ENCODE results near the gene PPIE. TPM values are rescaled to one million over a fixed set of nuclear protein-coding genes. Genes with fewer than 3 reads are reported as not detected.

The PPIE gene
- total and polyA plus RNA-seq, 8 donors = 34.2 to 74.9 (median 68.0) TPM

DNA sequence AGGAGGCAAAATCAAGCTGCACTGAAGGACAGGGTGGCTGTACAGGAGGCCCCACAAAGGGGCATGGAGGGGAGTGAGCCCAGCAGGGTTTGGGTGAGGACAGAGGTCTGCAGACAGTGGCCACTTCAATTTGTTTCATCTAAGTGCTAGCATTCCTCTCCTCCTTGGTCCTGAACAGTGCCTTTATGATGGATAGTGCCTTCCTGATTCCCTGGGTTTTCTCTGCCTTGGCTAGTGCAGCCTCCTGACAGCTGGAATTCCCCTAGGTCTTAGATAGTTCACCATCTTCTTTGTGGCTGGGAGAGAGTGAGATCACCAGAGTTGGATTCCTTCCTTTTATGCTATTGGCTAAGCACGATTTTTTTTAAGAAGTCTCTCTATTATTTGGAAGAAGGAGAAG is 43.7 kb upstream of the PPIE start:
- peaks cover 11 to 24% of the 10 kb centered on the region in 2 donors for H3K4me1 ChIP-seq
- no peak overlapping the region for H3K27ac ChIP-seq
- TF ChIP-seq, protein P1, sequence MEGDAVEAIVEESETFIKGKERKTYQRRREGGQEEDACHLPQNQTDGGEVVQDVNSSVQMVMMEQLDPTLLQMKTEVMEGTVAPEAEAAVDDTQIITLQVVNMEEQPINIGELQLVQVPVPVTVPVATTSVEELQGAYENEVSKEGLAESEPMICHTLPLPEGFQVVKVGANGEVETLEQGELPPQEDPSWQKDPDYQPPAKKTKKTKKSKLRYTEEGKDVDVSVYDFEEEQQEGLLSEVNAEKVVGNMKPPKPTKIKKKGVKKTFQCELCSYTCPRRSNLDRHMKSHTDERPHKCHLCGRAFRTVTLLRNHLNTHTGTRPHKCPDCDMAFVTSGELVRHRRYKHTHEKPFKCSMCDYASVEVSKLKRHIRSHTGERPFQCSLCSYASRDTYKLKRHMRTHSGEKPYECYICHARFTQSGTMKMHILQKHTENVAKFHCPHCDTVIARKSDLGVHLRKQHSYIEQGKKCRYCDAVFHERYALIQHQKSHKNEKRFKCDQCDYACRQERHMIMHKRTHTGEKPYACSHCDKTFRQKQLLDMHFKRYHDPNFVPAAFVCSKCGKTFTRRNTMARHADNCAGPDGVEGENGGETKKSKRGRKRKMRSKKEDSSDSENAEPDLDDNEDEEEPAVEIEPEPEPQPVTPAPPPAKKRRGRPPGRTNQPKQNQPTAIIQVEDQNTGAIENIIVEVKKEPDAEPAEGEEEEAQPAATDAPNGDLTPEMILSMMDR (IDR thresholded peaks at IDR 0.05) = no peak
- ATAC-seq = no peak
- H3K9me3 ChIP-seq = no peaks in the 10 kb centered on the region
- intact Hi-C loops (cut with DNase I) = no loop called here
- no peak overlapping the region for H3K4me3 ChIP-seq
- H3K36me3 ChIP-seq = no peaks in the 10 kb centered on the region
- no peak for DNase-seq
- H3K27me3 ChIP-seq = peaks cover 14 to 86% of the 10 kb centered on the region in 2 donors

DNA sequence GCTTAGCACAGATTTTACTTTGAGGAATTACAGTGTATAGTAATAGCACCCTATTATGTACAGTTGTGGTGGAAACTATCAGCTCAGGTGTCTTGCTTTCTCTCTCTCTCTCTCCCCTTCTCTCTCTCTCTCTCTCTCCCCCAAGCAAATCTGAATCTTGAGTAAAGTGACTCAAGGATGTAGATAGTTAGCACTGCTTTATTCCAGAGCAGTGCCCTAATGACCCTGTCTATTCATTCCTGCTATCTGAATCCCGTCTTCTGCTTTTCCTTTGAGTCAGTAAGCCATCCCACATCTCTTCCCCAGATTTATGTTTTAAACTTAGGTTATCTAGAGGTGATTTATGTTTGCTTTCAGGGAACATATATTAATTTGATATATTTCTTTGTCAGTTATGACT is 42.2 kb upstream of the PPIE start:
- TF ChIP-seq, protein P1 (IDR thresholded peaks at IDR 0.05) = no peak
- intact Hi-C loops (cut with DNase I) = no loop called here
- H3K27me3 ChIP-seq = peaks cover 13 to 72% of the 10 kb centered on the region in 2 donors

DNA sequence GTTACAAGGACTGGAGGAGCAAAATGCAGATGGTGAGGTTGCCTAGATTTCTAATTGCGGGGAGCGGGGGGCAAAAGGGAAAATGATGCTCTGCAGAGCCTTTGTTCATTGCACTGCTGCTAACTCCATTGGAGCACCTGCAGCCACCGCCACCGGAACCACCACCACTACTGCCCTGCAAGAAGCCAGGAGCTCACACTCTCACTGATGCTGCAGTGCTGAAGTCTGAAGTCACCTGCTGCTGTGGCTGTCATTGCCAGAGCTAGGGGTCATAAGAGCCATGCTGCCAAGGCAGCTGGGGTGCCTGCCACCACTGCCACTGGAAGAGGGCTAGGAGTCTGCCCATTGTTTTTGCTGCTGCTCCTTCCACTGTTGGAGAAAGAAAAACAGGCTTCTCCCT is 40.1 kb upstream of the PPIE start:
- H3K9me3 ChIP-seq = no peaks in the 10 kb centered on the region
- H3K36me3 ChIP-seq = no peaks in the 10 kb centered on the region
- TF ChIP-seq, protein P1 (IDR thresholded peaks at IDR 0.05) = no peak
- no peak overlapping the region for H3K4me3 ChIP-seq
- peaks cover 0 to 51% of the 10 kb centered on the region in 2 donors for H3K27me3 ChIP-seq
- peaks cover 0 to 18% of the 10 kb centered on the region in 2 donors for H3K4me1 ChIP-seq
- DNase-seq (no peak), ATAC-seq (no peak)
- no peak overlapping the region for H3K27ac ChIP-seq
- intact Hi-C loops (cut with DNase I) = no loop called here

More for the DNA sequence above, 42.2 kb upstream of the PPIE start:
- H3K36me3 ChIP-seq = no peaks in the 10 kb centered on the region
- no peaks in the 10 kb centered on the region for H3K9me3 ChIP-seq
- no peak overlapping the region for H3K4me3 ChIP-seq
- no peak overlapping the region for H3K27ac ChIP-seq
- ATAC-seq (no peak), DNase-seq (no peak)
- peaks cover 7 to 23% of the 10 kb centered on the region in 2 donors for H3K4me1 ChIP-seq

DNA sequence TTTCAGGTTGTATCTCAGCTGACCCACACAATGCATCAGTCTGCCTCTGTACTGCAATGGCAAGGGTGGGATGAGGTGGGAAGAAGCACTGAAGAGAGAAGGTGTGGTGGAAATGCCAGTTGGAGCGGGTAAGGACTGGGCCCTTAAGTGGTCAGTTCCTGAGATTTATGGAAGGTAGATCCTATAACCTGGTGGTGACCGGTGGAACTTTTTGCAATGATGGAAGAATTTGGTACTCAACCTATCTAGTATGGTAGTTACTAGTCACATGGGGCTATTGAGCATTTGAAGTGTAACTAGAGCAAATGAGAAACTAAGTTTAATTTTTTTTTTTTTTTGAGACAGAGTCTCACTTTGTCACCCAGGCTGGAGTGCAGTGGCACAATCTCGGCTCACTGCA is 39.3 kb upstream of the PPIE start:
- no peaks in the 10 kb centered on the region for H3K36me3 ChIP-seq
- peaks cover 0 to 42% of the 10 kb centered on the region in 2 donors for H3K27me3 ChIP-seq
- DNase-seq (no peak), ATAC-seq (no peak)
- no peak overlapping the region for H3K4me3 ChIP-seq
- no peak overlapping the region for H3K27ac ChIP-seq
- intact Hi-C loops (cut with DNase I) = no loop called here
- H3K9me3 ChIP-seq = no peaks in the 10 kb centered on the region
- TF ChIP-seq, protein P1 (IDR thresholded peaks at IDR 0.05) = no peak
- peaks cover 0 to 18% of the 10 kb centered on the region in 2 donors for H3K4me1 ChIP-seq

DNA sequence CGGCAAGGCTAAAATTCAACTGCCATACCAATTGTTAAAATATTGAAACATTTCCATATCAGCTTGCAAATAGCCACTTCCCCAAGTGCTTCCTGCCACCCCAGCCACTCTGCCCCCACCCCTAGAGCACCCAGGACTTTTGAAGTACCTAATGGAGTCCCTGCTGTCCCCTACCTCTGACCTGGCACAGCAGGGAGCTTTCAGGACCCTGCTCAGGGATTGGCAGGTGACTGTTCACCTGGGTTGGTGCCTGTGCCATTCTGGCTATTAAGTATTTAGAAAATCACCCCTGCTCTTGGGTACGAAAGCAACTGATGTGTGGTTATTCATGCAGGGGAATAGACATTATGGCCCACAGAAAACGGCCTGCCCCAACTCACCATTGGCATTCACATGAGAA is 38.3 kb upstream of the PPIE start:
- no peak for DNase-seq
- TF ChIP-seq, protein P1 (IDR thresholded peaks at IDR 0.05) = no peak
- intact Hi-C loops (cut with DNase I) = no loop called here
- Histone ChIP-seq H3K36me3 (no peaks in the 10 kb centered on the region), H3K4me3 (no peak overlapping the region), H3K27ac (no peak overlapping the region), H3K9me3 (no peaks in the 10 kb centered on the region), H3K27me3 (peaks cover 0 to 33% of the 10 kb centered on the region in 2 donors), H3K4me1 (peaks cover 0 to 18% of the 10 kb centered on the region in 2 donors)
- ATAC-seq = no peak
